Measurements from ENCODE around the gene ERCC6. TPM values are rescaled to one million over a fixed set of nuclear protein-coding genes. Genes with fewer than 3 reads are reported as not detected.

The ERCC6 gene
- total RNA-seq, 1 donor: 79.7 TPM

- TF ChIP-seq, protein P1, sequence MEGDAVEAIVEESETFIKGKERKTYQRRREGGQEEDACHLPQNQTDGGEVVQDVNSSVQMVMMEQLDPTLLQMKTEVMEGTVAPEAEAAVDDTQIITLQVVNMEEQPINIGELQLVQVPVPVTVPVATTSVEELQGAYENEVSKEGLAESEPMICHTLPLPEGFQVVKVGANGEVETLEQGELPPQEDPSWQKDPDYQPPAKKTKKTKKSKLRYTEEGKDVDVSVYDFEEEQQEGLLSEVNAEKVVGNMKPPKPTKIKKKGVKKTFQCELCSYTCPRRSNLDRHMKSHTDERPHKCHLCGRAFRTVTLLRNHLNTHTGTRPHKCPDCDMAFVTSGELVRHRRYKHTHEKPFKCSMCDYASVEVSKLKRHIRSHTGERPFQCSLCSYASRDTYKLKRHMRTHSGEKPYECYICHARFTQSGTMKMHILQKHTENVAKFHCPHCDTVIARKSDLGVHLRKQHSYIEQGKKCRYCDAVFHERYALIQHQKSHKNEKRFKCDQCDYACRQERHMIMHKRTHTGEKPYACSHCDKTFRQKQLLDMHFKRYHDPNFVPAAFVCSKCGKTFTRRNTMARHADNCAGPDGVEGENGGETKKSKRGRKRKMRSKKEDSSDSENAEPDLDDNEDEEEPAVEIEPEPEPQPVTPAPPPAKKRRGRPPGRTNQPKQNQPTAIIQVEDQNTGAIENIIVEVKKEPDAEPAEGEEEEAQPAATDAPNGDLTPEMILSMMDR (IDR thresholded peaks at IDR 0.05; ENCODE audit: insufficient read depth, low read length): no peak
- no peak overlapping the region for H3K4me3 ChIP-seq (ENCODE audit: low read depth, low read length)
- no peak for DNase-seq (ENCODE audit: low read depth)
Observed at GRCh38 chr10:49508249-49508648, 30.7 kb downstream of the ERCC6 start.

DNA sequence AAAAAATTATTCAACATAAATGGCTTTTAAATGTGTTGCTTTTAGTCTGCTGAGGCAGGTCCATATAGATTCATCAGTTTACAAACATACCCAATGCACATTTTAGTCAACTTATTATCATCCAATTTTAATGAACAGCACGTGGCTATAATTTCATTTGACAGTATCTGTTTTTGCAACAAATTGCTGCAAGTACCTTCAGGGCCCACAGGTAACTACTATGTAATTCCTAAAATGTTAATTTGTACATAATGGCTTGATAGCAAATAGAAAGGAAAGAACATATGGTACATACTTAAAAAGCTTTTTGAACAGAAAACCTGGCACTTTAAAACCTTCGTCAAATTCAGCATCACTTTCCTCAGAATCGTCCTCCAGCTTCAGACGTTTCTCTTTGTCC is 33.3 kb downstream of the ERCC6 start:
- no peak overlapping the region for H3K4me3 ChIP-seq (ENCODE audit: low read depth, low read length)
- TF ChIP-seq, protein P1 (IDR thresholded peaks at IDR 0.05; ENCODE audit: insufficient read depth, low read length): no peak
- no peak for DNase-seq (ENCODE audit: low read depth)

DNA sequence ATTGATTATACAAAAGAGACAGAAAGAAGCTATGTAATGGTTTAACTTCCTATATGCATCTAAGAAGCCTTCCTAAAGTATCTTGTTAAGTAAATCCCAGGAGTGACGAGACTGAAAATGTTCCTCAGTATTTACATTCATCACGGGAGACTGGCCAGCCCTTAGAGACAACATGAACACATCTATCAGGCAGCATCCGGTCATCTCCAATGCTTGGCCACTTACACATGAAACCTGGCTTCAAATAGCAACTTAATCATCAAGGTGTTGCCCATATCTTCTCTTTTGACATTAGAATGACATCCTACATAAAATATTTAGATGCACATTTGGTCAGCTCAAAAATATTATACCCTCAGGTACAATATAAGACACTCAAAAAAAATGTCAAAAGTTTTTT is 33.8 kb downstream of the ERCC6 start:
- DNase-seq (ENCODE audit: low read depth): no peak
- H3K4me3 ChIP-seq (ENCODE audit: low read depth, low read length): no peak overlapping the region
- TF ChIP-seq, protein P1 (IDR thresholded peaks at IDR 0.05; ENCODE audit: insufficient read depth, low read length): no peak

- TF ChIP-seq, protein P1 (IDR thresholded peaks at IDR 0.05; ENCODE audit: insufficient read depth, low read length): no peak
- H3K4me3 ChIP-seq (ENCODE audit: low read depth, low read length): no peak overlapping the region
Observed at GRCh38 chr10:49504528-49504927, 34.4 kb downstream of the ERCC6 start.

GRCh38 chr10:49502358-49502757 is 36.6 kb downstream of the ERCC6 start:
- no peak overlapping the region for H3K4me3 ChIP-seq (ENCODE audit: low read depth, low read length)
- DNase-seq (ENCODE audit: low read depth): peak; percentile 90
- TF ChIP-seq, protein P1 (IDR thresholded peaks at IDR 0.05; ENCODE audit: insufficient read depth, low read length): no peak

More at GRCh38 chr10:49504528-49504927, 34.4 kb downstream of the ERCC6 start:
- no peak for DNase-seq (ENCODE audit: low read depth)

GRCh38 chr10:49500412-49500811 is 38.5 kb downstream of the ERCC6 start:
- TF ChIP-seq, protein P1 (IDR thresholded peaks at IDR 0.05; ENCODE audit: insufficient read depth, low read length): no peak
- no peak for DNase-seq (ENCODE audit: low read depth)
- no peak overlapping the region for H3K4me3 ChIP-seq (ENCODE audit: low read depth, low read length)

DNA sequence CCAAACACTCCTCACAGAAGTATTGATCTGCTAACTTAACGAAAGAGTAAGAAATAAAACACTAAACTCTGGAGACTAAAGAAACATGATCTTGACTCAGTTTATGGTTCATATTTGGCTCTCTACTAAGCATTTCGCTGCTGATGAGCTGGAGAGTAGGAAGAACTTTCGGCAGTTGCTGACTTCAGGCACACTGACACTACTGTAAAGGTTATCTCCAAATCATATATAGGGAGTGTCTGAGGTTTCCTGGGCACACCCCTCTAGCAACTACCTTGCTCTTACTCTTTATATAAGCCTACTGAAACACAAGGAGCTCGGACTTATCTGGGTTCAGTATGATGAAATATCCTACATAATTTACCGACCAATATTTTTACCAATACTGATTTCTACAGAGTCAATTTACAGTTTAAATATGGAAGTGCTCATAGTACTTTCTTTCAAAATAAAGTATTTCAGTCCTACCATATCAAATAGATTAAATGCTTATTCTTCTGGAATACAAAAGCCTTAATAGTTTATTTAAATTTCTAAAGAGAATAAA is 39.5 kb downstream of the ERCC6 start:
- TF ChIP-seq, protein P1 (IDR thresholded peaks at IDR 0.05; ENCODE audit: insufficient read depth, low read length): no peak
- H3K4me3 ChIP-seq (ENCODE audit: low read depth, low read length): no peak overlapping the region
- DNase-seq (ENCODE audit: low read depth): no peak

Measured in fibroblast of the aortic adventitia (primary cell).